Peyer's patch (tissue), 4 donors: ENCODE results near the gene RHEBL1. TPM values are rescaled to one million over a fixed set of nuclear protein-coding genes. Genes with fewer than 3 reads are reported as not detected.

Experiments used
- DNase-seq, 3 donors: peaks; one replicate each; pipeline ENCODE4 v3.0.0-alpha.2; 2017 to 2019
- H3K27ac ChIP-seq, 4 donors: fragments of 200-600 bp; sonication (generic); one replicate each; pipeline ENCODE4 v1.5.1; 2016 to 2019
- H3K27me3 ChIP-seq, 2 donors: fragments of 200-600 bp; sonication (generic); one replicate each; pipeline ENCODE4 v1.5.1; 2019
- H3K36me3 ChIP-seq, 3 donors: fragments of 200-600 bp; sonication (generic); one replicate each; pipeline ENCODE4 v1.5.1; 2016 to 2019
- H3K4me1 ChIP-seq, 4 donors: fragments of 200-600 bp; sonication (generic); one replicate each; pipeline ENCODE4 v1.5.1; 2016 to 2019
- H3K4me3 ChIP-seq, 4 donors: fragments of 200-600 bp; sonication (generic); 1 replicate in 3 of 4; 2 replicates in 1 of 4; pipeline ENCODE4 v1.5.1; 2016 to 2019; ENCODE audit warnings: mild to moderate bottlenecking in 1 of 4
- H3K9me3 ChIP-seq, 4 donors: fragments of 200-600 bp; sonication (generic); one replicate each; pipeline ENCODE4 v1.5.1; 2016 to 2019; ENCODE audit warnings: mild to moderate bottlenecking in 1 of 4
- CTCF ChIP-seq, 6 experiments: fragments of 450-650 bp in 4 of 6; fragments of 200-600 bp in 2 of 6; sonication (generic) in 1 of 6; IDR thresholded peaks; one replicate each; pipeline ENCODE4 v1.5.1; 2017 to 2019; ENCODE audit warnings: antibody characterized with exemption in 6 of 6, mild to moderate bottlenecking in 3 of 6, moderate library complexity in 1 of 6
- POLR2A ChIP-seq, 2 donors: fragments of 450-650 bp; IDR thresholded peaks; one replicate each; pipeline ENCODE4 v1.5.1; 2017; ENCODE audit warnings: antibody characterized with exemption in 2 of 2, mild to moderate bottlenecking in 2 of 2, moderate library complexity in 2 of 2
- total RNA-seq, 4 donors: library from RNA; depleted of rRNA; stranded (reverse); fragments of >200 nt; gene quantifications; one replicate each; pipeline ENCODE4 v1.1.0, GENCODE V29; 2016

Gene RHEBL1
- total RNA-seq, 4 donors from 2014 or later, result not detected

DNA sequence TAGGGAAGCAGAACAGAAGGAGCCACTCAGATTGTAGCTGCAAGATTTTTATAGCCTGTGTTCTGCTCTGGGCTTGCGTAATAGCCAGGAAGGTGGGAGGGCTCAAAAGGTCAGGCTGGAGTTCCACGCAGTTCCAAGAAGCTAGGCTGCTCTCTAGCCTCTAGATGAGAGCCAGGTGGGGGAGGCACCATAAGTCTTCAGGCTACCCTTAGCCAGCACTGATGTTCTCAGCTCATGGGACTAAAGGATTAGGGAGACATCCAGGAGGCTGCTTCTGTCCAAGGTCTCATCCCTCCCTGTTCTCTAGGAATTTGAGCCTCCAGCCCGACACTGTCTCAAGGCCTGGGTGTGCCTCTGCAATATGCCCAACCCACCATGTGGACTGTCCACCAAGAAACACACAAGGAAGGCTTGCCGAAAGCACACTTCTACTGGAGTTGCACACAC, 39.2 kb upstream of the RHEBL1 start:
- TF ChIP-seq POLR2A (IDR thresholded peaks at IDR 0.05) (peak; percentile 35 to 78), CTCF (IDR thresholded peaks at IDR 0.05) (no peak)
- H3K4me1 ChIP-seq, result peaks cover 0 to 27% (median 0%) of the 10 kb centered on the region in 4 donors
- H3K27ac ChIP-seq, result peak overlapping the region; percentile 92 to 98 (median 94)
- H3K9me3 ChIP-seq, result no peaks in the 10 kb centered on the region
- DNase-seq, result peak in 2 of 3 donors; percentile 65 to 82
- H3K36me3 ChIP-seq, result peaks cover 0 to 25% (median 0%) of the 10 kb centered on the region in 3 donors
- H3K4me3 ChIP-seq, result peak overlapping the region; percentile 78 to 93 (median 85)
- H3K27me3 ChIP-seq, result no peaks in the 10 kb centered on the region

- Histone ChIP-seq H3K36me3 (peaks cover 0 to 58% (median 0%) of the 10 kb centered on the region in 3 donors), H3K9me3 (no peaks in the 10 kb centered on the region), H3K27me3 (no peaks in the 10 kb centered on the region), H3K27ac (no peak overlapping the region), H3K4me3 (no peak overlapping the region), H3K4me1 (peaks cover 0 to 27% (median 0%) of the 10 kb centered on the region in 4 donors)
- no peak for TF ChIP-seq CTCF (IDR thresholded peaks at IDR 0.05)
- DNase-seq, result no peak
These were observed 35.8 kb upstream of the RHEBL1 start for GRCh38 chr12:49105504-49106084.

GRCh38 chr12:49104822-49105221, 35.0 kb upstream of the RHEBL1 start:
- H3K4me1 ChIP-seq, result peaks cover 0 to 27% (median 0%) of the 10 kb centered on the region in 4 donors
- H3K27ac ChIP-seq, result no peak overlapping the region
- H3K4me3 ChIP-seq, result no peak overlapping the region
- DNase-seq, result no peak
- H3K9me3 ChIP-seq, result no peaks in the 10 kb centered on the region
- H3K36me3 ChIP-seq, result peaks cover 0 to 66% (median 0%) of the 10 kb centered on the region in 3 donors
- TF ChIP-seq POLR2A (IDR thresholded peaks at IDR 0.05) (no peak), CTCF (IDR thresholded peaks at IDR 0.05) (no peak)
- no peaks in the 10 kb centered on the region for H3K27me3 ChIP-seq

DNA sequence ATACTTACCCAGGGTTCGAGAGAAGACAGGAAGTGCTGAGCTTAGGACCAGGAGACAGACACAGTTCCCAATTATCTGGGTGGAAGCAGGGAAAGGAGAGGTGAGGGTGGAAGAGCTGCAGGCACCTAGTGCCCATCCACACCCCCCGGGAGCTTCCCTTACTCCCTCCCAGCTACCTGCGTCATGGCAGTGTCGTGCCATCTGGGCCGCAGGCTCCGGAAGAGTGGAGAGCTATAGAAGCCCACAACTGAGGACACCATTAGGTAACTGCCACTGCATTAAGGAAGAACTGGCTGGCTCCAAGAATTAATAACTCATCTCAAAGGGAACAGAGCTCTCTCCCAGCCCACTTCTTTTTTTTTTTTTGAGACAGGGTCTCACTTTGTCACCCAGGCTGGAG, 30.6 kb upstream of the RHEBL1 start:
- Histone ChIP-seq H3K27me3 (no peaks in the 10 kb centered on the region), H3K27ac (no peak overlapping the region), H3K36me3 (peaks cover 0 to 79% (median 0%) of the 10 kb centered on the region in 3 donors), H3K4me1 (peaks cover 0 to 6% (median 0%) of the 10 kb centered on the region in 4 donors), H3K4me3 (no peak overlapping the region), H3K9me3 (no peaks in the 10 kb centered on the region)
- TF ChIP-seq CTCF (IDR thresholded peaks at IDR 0.05), result no peak
- TF ChIP-seq POLR2A (IDR thresholded peaks at IDR 0.05), result no peak
- no peak for DNase-seq

DNA sequence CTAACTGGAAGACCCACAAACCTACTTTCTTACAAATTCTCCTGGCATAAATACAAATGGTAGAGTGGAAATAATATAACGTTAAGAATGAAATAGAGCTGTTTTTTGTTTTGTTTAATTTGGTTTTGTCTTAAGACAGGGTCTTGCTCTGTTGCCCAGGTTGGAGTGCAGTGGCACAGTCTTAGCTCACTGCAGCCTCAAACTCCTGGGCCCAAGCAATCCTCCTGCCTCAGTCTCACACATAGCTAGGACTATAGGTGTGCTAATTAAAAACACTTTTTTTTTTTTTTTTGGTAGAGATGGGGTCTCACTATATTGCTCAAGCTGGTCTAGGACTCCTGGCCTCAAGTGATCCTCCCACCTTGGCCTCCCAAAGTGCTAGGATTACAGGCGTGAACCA, 28.9 kb upstream of the RHEBL1 start:
- peaks cover 0 to 13% (median 0%) of the 10 kb centered on the region in 4 donors for H3K4me1 ChIP-seq
- H3K27ac ChIP-seq, result no peak overlapping the region
- H3K4me3 ChIP-seq, result no peak overlapping the region
- peaks cover 0 to 9% of the 10 kb centered on the region in 2 donors for H3K27me3 ChIP-seq
- no peak for DNase-seq
- no peaks in the 10 kb centered on the region for H3K9me3 ChIP-seq
- TF ChIP-seq CTCF (IDR thresholded peaks at IDR 0.05) (no peak), POLR2A (IDR thresholded peaks at IDR 0.05) (no peak)
- H3K36me3 ChIP-seq, result peaks cover 0 to 67% (median 0%) of the 10 kb centered on the region in 3 donors
